HG03159 (cell line): ENCODE data around the gene SH3BP2.

Experiments
- ATAC-seq: cut with Tn5 transposase; IDR thresholded peaks from one replicate; pipeline ENCODE4 v1.9.1; 2021; ENCODE audit warnings: mild to moderate bottlenecking, moderate library complexity; ENCODE audit not compliant: unreplicated experiment

The SH3BP2 gene

DNA sequence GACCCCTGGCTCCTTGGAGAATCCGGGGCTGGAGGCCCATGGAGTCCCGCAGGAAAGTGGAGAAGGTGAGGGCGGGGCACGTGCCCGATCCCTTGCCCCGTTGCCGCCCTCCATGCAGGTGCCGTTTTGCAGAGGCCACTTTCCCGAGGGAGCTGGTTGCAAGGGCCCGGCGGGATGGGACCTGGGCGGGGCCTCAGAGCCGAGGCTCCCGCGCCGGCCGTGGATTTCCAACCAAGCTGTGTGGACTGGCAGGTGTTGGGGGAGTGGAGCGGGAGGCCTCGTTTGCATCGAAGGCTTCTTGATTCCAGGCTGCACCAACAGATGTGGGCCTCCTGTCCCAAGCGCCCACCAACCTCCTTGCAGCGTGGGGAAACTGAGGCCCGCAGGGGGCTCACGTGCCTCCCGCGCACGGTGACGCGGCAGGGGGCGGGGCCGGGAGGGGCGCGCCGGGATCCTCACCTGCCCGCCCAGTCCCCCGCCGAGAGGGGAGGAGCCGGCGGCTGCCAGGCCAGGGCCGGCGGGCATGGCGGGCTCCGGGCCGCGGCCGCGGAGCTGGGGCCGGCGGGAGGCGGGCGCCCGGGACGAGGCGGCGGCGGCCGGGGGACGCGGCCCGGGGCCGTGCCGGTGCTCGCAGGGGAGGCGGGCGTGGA is 24.9 kb downstream of the SH3BP2 start:
- no peak for ATAC-seq

- ATAC-seq = no peak
These were observed 25.6 kb downstream of the SH3BP2 start for GRCh38 chr4:2818351-2818939.

GRCh38 chr4:2819244-2820215 is 26.6 kb downstream of the SH3BP2 start:
- no peak for ATAC-seq

- no peak for ATAC-seq
These were observed 27.5 kb downstream of the SH3BP2 start for GRCh38 chr4:2820216-2820982.

DNA sequence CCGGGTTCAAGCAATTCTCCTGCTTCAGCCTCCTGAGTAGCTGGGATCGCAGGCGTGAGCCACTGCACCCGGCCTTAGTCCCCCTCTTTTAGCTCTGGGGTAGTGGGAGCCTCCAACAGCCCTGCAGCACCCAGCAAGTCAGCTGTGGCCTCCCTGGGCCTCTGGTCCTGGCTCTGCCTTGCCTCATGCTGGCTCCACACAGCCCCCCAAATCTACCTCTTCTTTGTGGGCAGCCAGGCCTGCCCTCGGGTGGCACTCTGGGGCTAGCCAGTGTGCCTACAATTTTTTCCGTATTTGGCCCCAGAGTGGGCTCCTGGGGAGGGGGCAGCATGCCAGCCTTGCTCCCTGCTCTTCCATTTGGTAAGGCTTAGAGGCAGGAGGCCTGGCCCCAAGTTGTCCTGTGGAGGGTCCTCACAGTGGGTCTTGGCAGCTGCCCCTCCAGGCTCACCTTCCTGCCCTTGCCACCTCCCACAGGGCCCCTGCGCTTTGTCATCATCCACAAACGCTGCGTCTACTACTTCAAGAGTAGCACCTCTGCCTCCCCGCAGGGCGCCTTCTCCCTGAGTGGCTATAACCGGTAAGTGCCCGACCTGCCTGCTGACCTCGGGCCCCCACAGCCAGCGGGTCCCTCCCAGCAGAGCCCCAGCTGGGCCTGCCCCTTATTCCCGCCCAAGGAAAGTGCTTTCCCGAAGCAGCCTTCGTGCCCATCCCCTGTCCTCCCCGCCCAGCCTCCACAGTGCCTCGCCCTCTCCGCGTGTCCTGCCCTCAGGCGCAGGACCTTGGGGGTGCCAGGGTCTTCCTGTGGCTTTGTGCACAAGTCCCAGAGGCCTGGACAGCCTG is 29.8 kb downstream of the SH3BP2 start:
- ATAC-seq = no peak

DNA sequence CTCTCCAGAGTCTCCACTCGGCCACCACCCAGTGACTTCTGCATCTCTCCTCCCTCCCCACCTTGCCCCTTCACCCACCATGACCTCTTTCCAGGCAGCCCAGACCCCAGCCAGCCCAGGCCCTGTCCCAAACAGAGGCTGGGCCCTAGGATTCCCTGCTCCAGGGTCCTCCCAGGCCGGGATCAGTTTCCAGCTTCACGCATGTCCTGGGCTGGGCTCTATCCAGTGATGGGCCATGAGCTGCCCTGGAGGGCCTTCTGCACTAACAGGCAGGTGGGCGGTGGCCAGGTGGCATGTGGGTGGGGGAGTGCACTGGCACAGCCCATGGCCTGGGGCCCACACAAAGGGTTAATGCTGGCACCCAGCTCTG is 30.4 kb downstream of the SH3BP2 start:
- ATAC-seq = no peak

- no peak for ATAC-seq
These were observed 30.9 kb downstream of the SH3BP2 start for GRCh38 chr4:2823671-2824328.

DNA sequence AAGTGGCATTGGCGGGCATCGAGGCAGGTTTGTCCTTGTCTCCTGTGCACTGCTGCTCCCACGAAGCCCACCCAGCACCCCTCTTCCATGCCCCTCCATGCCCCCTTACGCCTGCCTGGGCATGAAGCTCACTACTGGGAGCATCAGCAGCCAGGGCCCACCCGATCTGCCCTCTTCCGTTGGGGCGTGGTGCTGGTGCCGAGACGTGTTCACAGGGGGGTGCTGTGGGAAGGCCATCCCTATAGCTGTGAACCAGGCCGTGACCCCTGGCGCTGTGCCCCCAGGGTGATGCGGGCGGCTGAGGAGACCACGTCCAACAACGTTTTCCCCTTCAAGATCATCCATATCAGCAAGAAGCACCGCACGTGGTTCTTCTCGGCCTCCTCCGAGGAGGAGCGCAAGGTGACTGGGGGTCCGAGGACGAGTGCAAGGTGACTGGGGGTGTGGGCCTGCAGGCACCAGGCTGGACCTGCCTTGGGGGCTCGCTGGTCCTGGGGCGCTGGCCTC is 31.5 kb downstream of the SH3BP2 start:
- no peak for ATAC-seq

GRCh38 chr4:2824836-2825381 is 32.0 kb downstream of the SH3BP2 start:
- ATAC-seq = no peak

DNA sequence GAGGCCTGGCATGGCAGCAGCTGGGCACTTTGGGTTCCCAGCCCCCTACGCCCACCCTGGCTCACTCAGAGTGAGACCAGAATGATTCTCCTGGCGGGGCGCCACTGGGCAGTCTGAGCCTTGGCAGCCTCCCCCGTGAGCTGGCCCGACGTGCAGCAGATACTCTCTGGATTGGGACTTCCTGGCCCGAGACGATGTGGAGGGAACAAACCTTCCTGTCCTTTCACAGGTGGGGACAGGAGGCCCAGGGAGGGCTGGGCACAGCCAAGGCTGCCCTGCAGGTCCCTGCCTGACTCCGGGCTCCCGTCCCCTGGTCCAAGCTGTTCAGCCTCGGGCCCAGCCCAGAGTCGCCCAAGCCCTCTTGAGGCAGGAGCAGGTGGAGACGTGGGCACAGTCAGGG is 32.9 kb downstream of the SH3BP2 start:
- no peak for ATAC-seq

DNA sequence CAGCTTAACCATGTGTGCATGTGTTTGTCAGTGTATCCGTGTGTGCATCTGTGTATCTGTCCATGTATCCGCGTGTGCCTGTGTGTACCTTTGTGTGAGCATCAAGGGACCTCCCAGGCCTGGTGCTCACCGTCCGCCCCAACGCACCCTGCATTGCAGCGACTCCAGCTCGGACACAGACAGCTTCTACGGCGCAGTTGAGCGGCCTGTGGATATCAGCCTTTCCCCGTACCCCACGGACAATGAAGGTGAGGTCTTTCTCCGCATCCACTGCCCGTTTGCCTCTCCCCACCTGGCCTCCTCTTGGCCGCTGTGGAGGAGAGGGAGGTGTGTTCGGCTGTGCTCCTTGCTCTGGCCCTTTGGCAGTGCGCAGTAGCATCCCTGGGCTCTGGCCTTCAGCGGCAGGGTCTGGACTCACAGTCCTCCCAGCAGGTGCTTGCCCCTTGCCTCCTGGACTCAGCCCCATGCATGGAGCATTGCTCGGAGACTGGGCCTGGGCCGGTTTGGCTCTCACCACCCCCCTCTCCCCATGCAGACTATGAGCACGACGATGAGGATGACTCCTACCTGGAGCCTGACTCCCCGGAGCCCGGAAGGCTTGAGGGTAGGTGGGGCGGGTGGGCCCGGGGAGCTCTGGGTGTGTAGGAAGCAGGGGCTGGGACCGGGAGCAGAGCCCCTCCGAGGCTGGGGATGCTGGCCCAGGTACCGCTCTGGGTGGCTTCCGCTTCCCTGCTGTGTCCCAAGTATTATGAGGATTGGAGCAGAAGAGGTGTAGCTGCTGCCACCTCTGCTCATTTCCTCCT is 34.4 kb downstream of the SH3BP2 start:
- ATAC-seq = no peak

DNA sequence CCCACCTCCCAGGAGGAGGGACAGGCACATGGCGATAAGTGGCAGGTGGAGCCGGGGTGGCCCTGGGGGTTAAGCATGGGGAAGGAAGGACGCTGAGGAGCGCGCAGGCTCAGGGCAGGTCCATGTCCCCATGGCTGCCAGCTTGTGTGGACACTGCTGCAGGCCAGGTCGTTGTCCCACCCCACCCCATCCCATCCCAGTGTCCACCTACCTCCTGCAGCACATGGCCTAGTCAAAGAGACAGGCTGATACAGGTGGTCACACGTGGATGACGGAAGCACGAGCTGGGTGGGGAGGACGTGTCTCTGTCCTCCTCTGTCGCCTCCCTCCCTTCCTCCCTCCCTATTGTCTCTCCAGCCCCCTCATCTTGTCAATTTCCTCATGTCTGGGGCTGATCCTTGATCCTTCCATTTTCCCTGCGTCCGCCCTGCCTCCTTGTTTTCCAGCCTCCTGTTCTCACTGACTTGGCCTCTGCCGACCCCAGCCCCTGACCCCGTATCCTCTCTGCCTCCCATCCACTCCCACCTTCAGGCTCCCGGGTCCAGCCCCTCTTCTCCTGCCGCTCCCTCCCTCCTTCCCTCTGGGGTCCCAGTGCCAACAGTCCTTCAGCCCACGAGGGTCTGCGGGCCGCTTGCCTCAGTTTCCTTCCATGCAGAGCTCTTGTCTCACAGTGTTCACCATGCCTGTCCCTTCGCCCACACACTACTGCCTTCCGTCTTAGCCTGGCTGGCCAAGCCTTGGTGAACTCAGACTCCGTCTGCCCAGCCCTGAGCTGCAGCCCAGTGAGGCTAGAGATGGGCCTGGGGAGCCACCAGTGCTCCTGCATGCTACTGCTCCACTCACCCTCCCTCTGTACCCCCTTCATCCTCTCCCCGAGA is 35.2 kb downstream of the SH3BP2 start:
- ATAC-seq = no peak

DNA sequence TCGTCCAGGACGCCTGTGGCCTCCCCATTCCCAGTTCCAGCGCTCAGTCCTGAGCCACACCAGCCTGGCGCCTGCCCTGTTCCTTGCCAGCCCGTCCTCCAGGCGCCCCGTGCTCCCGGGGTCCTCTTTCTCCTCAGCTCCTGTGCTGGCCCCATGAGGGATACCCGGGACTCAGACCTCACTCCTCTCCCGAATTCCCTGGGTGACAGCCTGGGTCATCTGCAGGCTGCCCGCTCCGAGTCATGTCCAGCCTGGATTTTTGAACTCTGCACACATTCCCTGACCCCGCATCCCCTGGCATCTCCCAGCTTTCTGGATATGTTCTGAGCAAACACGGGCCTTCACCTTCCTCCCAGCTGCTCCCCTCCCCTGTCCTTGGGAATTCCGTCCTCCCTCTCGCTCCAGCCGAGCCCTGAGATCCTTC is 35.9 kb downstream of the SH3BP2 start:
- ATAC-seq = no peak

DNA sequence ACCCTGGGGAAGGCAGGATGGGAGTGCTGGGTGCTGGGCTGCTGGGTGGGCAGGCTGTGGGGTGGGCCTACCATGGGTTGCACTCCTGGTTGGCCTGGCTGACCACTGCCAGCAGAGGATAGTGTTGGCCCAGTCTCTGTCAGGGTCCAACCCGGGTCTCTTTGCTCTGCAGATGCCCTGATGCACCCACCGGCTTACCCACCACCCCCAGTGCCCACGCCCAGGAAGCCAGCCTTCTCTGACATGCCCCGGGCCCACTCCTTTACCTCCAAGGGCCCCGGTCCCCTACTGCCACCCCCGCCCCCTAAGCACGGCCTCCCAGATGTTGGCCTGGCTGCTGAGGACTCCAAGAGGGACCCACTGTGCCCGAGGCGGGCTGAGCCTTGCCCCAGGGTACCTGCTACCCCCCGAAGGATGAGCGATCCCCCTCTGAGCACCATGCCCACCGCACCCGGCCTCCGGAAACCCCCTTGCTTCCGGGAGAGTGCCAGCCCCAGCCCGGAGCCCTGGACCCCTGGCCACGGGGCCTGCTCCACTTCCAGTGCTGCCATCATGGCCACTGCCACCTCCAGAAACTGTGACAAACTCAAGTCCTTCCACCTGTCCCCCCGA is 36.5 kb downstream of the SH3BP2 start:
- ATAC-seq = no peak

DNA sequence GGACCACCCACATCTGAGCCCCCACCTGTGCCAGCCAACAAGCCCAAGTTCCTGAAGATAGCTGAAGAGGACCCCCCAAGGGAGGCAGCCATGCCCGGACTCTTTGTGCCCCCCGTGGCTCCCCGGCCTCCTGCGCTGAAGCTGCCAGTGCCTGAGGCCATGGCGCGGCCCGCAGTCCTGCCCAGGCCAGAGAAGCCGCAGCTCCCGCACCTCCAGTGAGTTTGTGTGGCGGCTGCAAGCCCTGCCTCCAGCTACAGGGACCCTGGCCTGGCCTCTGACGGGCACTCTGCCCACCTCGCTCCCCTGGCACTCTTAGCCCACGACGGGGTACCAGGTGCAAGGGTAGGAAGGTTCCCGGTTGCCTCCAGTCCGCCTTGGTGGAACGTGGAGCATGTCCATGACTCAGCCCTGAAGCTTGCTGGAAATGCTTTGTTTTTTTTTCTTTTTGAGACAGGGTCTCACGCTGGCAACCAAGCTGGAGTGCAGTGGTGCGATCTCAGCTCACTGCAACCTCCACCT is 37.1 kb downstream of the SH3BP2 start:
- no peak for ATAC-seq
